OCI-LY3 (cell line): ENCODE data around the gene HACD2.

ENCODE experiments used
- H2AFZ ChIP-seq: fragments of 200-600, 300-600 bp; shearing (Covaris generic); 2 replicates; pipeline ENCODE4 v1.6.0; 2014; ENCODE audit warnings: antibody characterized with exemption, low read depth, low read length
- H3K27ac ChIP-seq: fragments of 200-600, 300-600 bp; sonication (generic); 2 replicates; pipeline ENCODE4 v1.5.1; 2014; ENCODE audit warnings: mild to moderate bottlenecking, low read length, moderate library complexity, mixed read lengths
- H3K27me3 ChIP-seq: fragments of 200-600, 300-600 bp; sonication (generic); 2 replicates; pipeline ENCODE4 v1.6.1; 2014; ENCODE audit warnings: low read depth, low read length, mixed read lengths
- H3K36me3 ChIP-seq: fragments of 200-600, 300-600 bp; sonication (generic); replicated peaks from 2 replicates; pipeline ENCODE3; 2014; ENCODE audit warnings: low read depth, low read length, mixed read lengths
- H3K4me1 ChIP-seq: fragments of 300-600, 200-600 bp; sonication (generic); 2 replicates; pipeline ENCODE4 v1.6.1; 2014; ENCODE audit warnings: low read length, mixed read lengths
- H3K4me2 ChIP-seq: fragments of 200-600, 300-600 bp; sonication (generic); 2 replicates; pipeline ENCODE4 v1.6.1; 2014; ENCODE audit warnings: low read length, mixed read lengths
- H3K4me3 ChIP-seq: fragments of 300-600, 200-600 bp; sonication (generic); 2 replicates; pipeline ENCODE4 v1.5.1; 2014; ENCODE audit warnings: antibody characterized with exemption, mild to moderate bottlenecking, low read length, moderate library complexity
- H3K79me2 ChIP-seq: fragments of 300-600, 200-600 bp; shearing (Covaris generic); 2 replicates; pipeline ENCODE4 v1.6.1; 2014; ENCODE audit warnings: mild to moderate bottlenecking, low read length, mixed read lengths
- H3K9ac ChIP-seq: fragments of 300-600, 200-600 bp; shearing (Covaris generic); 2 replicates; pipeline ENCODE4 v1.6.0; 2014; ENCODE audit warnings: mild to moderate bottlenecking, low read length, moderate library complexity
- H3K9me3 ChIP-seq: fragments of 200-600, 300-600 bp; shearing (Covaris generic); 2 replicates; pipeline ENCODE4 v1.6.1; 2014; ENCODE audit warnings: low read length, mixed read lengths; ENCODE audit not compliant: insufficient read depth
- H4K20me1 ChIP-seq: fragments of 200-600, 300-600 bp; sonication (generic); 2 replicates; pipeline ENCODE4 v1.6.1; 2016; ENCODE audit warnings: low read length, mixed read lengths; ENCODE audit not compliant: insufficient read depth
- CTCF ChIP-seq: fragments of 200-600, 300-600 bp; sonication (generic); IDR thresholded peaks from 2 replicates; pipeline ENCODE4 v1.5.1; 2014; ENCODE audit warnings: antibody characterized with exemption, low read length, low read depth
- EZH2phosphoT487 ChIP-seq: fragments of 200-600 bp; shearing (Covaris generic); IDR thresholded peaks from 2 replicates; pipeline ENCODE4 v1.6.1; 2018; ENCODE audit warnings: antibody characterized with exemption, mixed run types, low read depth

The HACD2 gene

DNA sequence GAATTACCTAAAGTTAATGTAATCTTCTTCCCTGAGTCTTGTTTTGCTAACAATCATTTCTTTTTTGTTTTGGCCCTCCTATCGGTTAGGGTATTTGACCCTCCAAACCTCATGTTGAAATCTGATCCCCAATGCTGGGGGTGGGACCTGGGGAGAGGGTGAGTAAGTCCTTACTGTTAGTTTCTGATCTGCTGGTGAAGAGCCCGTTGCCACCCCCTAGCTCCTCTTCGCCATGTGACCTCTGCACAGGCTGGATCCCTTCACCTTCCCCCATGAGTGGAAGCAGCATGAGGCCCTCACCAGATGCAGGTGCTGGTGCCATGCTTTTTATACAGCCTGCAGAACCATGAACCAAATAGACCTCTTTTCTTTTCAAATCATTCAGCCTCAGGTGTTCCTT is 73.1 kb downstream of the HACD2 start:
- no peak overlapping the region for H2AFZ ChIP-seq
- no peak overlapping the region for H3K9ac ChIP-seq
- H3K4me2 ChIP-seq: no peak overlapping the region
- no peaks in the 10 kb centered on the region for H3K36me3 ChIP-seq
- TF ChIP-seq CTCF (no peak), EZH2phosphoT487 (no peak)
- H3K4me1 ChIP-seq: no peaks in the 10 kb centered on the region
- no peak overlapping the region for H3K4me3 ChIP-seq
- H4K20me1 ChIP-seq: no peaks in the 10 kb centered on the region
- H3K9me3 ChIP-seq: no peaks in the 10 kb centered on the region
- no peaks in the 10 kb centered on the region for H3K27me3 ChIP-seq
- H3K27ac ChIP-seq: no peak overlapping the region
- no peaks in the 10 kb centered on the region for H3K79me2 ChIP-seq

DNA sequence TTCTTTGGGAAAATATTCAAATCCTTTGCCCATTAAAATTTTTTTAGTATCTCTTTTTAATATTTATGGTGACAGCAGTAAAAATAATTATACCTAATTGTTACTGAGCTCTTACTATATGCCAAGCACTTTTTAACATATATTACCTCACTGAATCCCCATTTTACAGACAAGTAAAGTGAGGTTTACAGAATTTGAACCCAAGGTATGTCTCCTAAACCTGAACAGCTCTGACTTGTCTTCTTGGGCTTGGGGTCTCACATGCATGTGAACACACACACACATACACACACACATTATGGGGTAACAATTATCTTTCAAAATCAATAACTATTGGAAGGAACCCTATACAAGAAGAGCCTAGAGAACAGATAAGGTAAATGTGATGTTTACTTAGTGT is 73.8 kb downstream of the HACD2 start:
- no peak overlapping the region for H3K27ac ChIP-seq
- no peaks in the 10 kb centered on the region for H3K4me1 ChIP-seq
- no peaks in the 10 kb centered on the region for H4K20me1 ChIP-seq
- H3K9me3 ChIP-seq: no peaks in the 10 kb centered on the region
- H3K79me2 ChIP-seq: no peaks in the 10 kb centered on the region
- H2AFZ ChIP-seq: no peak overlapping the region
- TF ChIP-seq CTCF (no peak), EZH2phosphoT487 (no peak)
- no peak overlapping the region for H3K4me2 ChIP-seq
- no peaks in the 10 kb centered on the region for H3K36me3 ChIP-seq
- H3K27me3 ChIP-seq: no peaks in the 10 kb centered on the region
- H3K9ac ChIP-seq: no peak overlapping the region
- H3K4me3 ChIP-seq: no peak overlapping the region

- no peak for TF ChIP-seq EZH2phosphoT487
- no peak for TF ChIP-seq CTCF
- Histone ChIP-seq H3K27me3 (no peaks in the 10 kb centered on the region), H3K27ac (no peak overlapping the region), H3K9ac (no peak overlapping the region), H2AFZ (no peak overlapping the region), H3K36me3 (no peaks in the 10 kb centered on the region), H3K4me3 (no peak overlapping the region), H3K4me1 (no peaks in the 10 kb centered on the region), H3K9me3 (no peaks in the 10 kb centered on the region), H4K20me1 (no peaks in the 10 kb centered on the region), H3K4me2 (no peak overlapping the region), H3K79me2 (no peaks in the 10 kb centered on the region)
Observed at GRCh38 chr3:123508178-123508577, 76.7 kb downstream of the HACD2 start.

DNA sequence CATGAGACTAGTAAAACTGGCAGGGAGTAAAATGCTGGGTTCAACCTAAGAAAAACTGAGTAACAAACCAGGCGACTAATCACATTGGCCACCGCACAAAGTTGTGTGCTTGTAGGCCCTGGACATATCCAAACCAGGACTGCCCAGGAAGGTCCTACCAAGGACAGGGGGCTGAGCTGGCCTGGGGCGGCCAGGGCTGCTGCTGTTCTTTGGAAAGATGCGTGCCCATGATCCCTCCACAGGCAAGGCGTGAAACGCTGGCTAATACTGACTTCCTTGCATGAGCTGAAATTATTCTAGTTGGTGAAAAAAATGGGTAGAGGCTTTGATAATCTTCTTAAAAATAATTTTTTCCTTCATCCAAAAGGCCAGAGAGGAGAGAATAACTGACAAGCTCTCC is 79.0 kb downstream of the HACD2 start:
- Histone ChIP-seq H3K4me1 (no peaks in the 10 kb centered on the region), H3K9me3 (no peaks in the 10 kb centered on the region), H2AFZ (no peak overlapping the region), H3K9ac (no peak overlapping the region), H3K4me2 (no peak overlapping the region), H3K27me3 (no peaks in the 10 kb centered on the region), H3K4me3 (no peak overlapping the region), H3K27ac (no peak overlapping the region), H3K36me3 (no peaks in the 10 kb centered on the region), H4K20me1 (no peaks in the 10 kb centered on the region), H3K79me2 (no peaks in the 10 kb centered on the region)
- TF ChIP-seq CTCF (no peak), EZH2phosphoT487 (no peak)
